OCI-LY1 (cell line): Measurements from ENCODE around the gene MAP4K4.

Experiments used
- H2AFZ ChIP-seq: fragments of 200-600 bp; sonication (generic), shearing (Covaris generic); 2 replicates; pipeline ENCODE4 v1.6.0; 2014; ENCODE audit warnings: antibody characterized with exemption, mild to moderate bottlenecking, low read length
- H3F3A ChIP-seq: fragments of 200-600 bp; sonication (generic), shearing (Covaris generic); 2 replicates; pipeline ENCODE4 v1.6.0; 2014; ENCODE audit warnings: mild to moderate bottlenecking, antibody characterized with exemption, low read length, moderate library complexity; ENCODE audit not compliant: insufficient read depth
- H3K27ac ChIP-seq: fragments of 200-600 bp; sonication (generic); 2 replicates; pipeline ENCODE4 v1.5.1; 2014; ENCODE audit warnings: low read length, mixed run types, mild to moderate bottlenecking, low read depth; ENCODE audit not compliant: poor library complexity, severe bottlenecking
- H3K27me3 ChIP-seq: fragments of 200-600 bp; sonication (generic); 2 replicates; pipeline ENCODE4 v1.6.0; 2014; ENCODE audit warnings: antibody characterized with exemption, mild to moderate bottlenecking, low read length, moderate library complexity; ENCODE audit not compliant: insufficient read depth
- H3K36me3 ChIP-seq: fragments of 200-600 bp; sonication (generic); 2 replicates; pipeline ENCODE4 v1.6.1; 2014; ENCODE audit warnings: mild to moderate bottlenecking, antibody characterized with exemption, low read length, moderate library complexity, mixed read lengths; ENCODE audit not compliant: insufficient read depth
- H3K4me1 ChIP-seq: fragments of 200-600 bp; sonication (generic); 2 replicates; pipeline ENCODE4 v1.5.1; 2014; ENCODE audit warnings: mild to moderate bottlenecking, low read length, moderate library complexity; ENCODE audit not compliant: insufficient read depth, severe bottlenecking
- H3K4me2 ChIP-seq: fragments of 200-600 bp; sonication (generic), shearing (Covaris generic); 2 replicates; pipeline ENCODE4 v1.6.1; 2014; ENCODE audit warnings: low read length
- H3K4me3 ChIP-seq: fragments of 200-600 bp; sonication (generic); 2 replicates; pipeline ENCODE4 v1.5.1; 2014; ENCODE audit warnings: low read length, low read depth, mild to moderate bottlenecking, mixed read lengths; ENCODE audit not compliant: poor library complexity, severe bottlenecking
- H3K79me2 ChIP-seq: fragments of 200-600 bp; shearing (Covaris generic); 2 replicates; pipeline ENCODE4 v1.6.1; 2016; ENCODE audit warnings: mixed run types, low read length, mixed read lengths; ENCODE audit not compliant: insufficient read depth
- H3K9ac ChIP-seq: fragments of 200-600 bp; sonication (generic), shearing (Covaris generic); 2 replicates; pipeline ENCODE4 v1.6.1; 2014; ENCODE audit warnings: mild to moderate bottlenecking, low read length, mixed read lengths
- H3K9me2 ChIP-seq: fragments of 200-600 bp; sonication (generic), shearing (Covaris generic); 2 replicates; pipeline ENCODE4 v1.6.1; 2014; ENCODE audit warnings: low read depth, mild to moderate bottlenecking, low read length, mixed read lengths
- H3K9me3 ChIP-seq: fragments of 200-600 bp; shearing (Covaris generic); 2 replicates; pipeline ENCODE4 v1.6.1; 2014; ENCODE audit warnings: low read length, mixed read lengths
- H4K20me1 ChIP-seq: fragments of 200-600 bp; sonication (generic), shearing (Covaris generic); 2 replicates; pipeline ENCODE4 v1.6.0; 2016; ENCODE audit warnings: mild to moderate bottlenecking, low read length; ENCODE audit not compliant: insufficient read depth
- EZH2 ChIP-seq: fragments of 200-600 bp; sonication (generic), shearing (Covaris generic); IDR thresholded peaks from 2 replicates; pipeline ENCODE4 v1.8.0; 2017; ENCODE audit warnings: borderline replicate concordance, mixed run types, mild to moderate bottlenecking, antibody characterized with exemption, low read length, moderate library complexity, mixed read lengths
- TF ChIP-seq, protein P1 (sequence below): fragments of 200-600 bp; sonication (generic), shearing (Covaris generic); IDR thresholded peaks from 2 replicates; pipeline ENCODE4 v1.5.1; 2017; ENCODE audit warnings: mild to moderate bottlenecking, antibody characterized with exemption, low read length, moderate library complexity, mixed read lengths

The MAP4K4 gene

DNA sequence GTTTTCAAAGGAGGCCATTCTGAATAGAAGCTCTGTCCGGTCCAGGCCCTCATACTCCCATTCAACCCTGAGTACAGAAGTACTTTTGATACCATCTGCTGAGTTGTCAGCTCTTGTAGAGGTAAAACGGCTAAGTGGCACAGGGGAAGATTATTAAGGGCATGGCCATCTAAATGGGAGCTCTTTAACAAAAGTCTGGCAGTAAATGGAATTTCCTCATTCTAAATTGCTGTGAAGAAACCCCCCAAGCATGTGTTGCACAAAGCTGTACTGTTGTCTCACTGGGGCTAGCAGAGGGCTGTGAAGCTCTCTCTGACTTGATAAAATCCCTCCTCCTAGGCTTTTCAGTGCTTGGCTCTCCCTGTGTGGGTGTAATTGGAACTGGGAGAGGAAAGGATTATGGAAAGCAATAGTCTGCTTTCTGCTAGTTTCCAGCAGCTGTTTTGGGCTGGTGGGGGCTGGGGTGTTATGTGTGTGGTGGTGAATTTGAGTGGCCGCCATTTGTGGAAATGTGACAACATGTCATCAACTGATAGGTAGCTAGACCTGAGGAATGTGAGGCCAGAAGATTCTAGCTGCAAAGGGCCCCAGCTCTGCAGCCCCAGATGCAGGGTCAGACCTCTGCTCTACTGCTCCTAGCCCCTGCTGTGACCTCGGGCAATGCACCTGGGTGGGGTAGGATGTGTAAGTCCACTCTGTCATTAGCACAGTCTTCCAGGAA lies 65.1 kb downstream of the MAP4K4 start:
- Histone ChIP-seq H3K27ac (peak overlapping the region; percentile 20), H3K4me3 (no peak overlapping the region), H3K27me3 (no peaks in the 10 kb centered on the region), H4K20me1 (no peaks in the 10 kb centered on the region), H3K9me2 (no peaks in the 10 kb centered on the region), H2AFZ (no peak overlapping the region), H3K79me2 (peaks cover 65% of the 10 kb centered on the region), H3K36me3 (no peaks in the 10 kb centered on the region), H3F3A (no peaks in the 10 kb centered on the region), H3K4me2 (no peak overlapping the region; the same call in 1 of the 2 replicates), H3K9me3 (no peaks in the 10 kb centered on the region), H3K9ac (no peak overlapping the region), H3K4me1 (peaks cover 61% of the 10 kb centered on the region)
- TF ChIP-seq EZH2, result no peak
- TF ChIP-seq, protein P1, sequence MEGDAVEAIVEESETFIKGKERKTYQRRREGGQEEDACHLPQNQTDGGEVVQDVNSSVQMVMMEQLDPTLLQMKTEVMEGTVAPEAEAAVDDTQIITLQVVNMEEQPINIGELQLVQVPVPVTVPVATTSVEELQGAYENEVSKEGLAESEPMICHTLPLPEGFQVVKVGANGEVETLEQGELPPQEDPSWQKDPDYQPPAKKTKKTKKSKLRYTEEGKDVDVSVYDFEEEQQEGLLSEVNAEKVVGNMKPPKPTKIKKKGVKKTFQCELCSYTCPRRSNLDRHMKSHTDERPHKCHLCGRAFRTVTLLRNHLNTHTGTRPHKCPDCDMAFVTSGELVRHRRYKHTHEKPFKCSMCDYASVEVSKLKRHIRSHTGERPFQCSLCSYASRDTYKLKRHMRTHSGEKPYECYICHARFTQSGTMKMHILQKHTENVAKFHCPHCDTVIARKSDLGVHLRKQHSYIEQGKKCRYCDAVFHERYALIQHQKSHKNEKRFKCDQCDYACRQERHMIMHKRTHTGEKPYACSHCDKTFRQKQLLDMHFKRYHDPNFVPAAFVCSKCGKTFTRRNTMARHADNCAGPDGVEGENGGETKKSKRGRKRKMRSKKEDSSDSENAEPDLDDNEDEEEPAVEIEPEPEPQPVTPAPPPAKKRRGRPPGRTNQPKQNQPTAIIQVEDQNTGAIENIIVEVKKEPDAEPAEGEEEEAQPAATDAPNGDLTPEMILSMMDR, result no peak

DNA sequence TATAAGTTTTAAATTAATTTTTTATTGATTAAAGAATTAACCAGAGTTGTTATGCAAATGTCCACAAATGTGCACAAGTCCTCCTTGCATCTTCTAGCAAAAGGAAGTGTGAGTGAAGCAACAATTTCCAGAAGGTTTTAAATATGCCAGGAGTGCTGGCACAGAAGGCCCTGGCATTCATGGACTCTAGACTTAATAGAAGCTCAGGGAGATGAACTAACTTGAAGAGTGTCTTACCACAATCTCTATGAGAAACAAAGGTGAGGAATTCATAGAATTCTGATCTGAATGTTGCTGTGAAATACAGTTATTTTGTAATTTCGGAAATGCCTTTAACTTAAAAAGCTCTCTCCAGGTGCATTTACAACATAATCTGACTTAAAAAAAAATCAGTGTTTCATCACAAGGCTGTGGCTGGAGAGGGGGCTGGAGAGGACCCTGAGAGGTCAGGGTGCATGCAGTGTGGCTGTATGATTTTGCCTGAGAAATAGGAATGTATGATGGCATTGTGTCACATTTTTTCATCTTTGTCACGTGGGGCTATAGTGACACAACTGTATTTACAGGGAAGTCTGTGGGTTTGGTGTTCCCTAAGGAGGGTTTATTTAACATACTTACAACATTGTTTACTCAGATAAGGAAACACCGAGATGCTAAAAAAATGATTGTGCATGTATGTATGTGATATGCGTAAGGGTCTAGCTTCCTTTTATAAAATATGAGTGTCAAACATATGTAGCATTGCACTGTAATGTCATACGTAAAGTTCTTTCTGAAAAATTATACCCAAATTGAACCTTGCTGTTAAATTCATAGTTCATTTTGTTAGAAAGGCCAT lies 66.2 kb downstream of the MAP4K4 start:
- peak overlapping the region; percentile 23; the same call in 1 of the 2 replicates for H3K4me2 ChIP-seq
- H3K9me3 ChIP-seq, result no peaks in the 10 kb centered on the region
- H3K4me3 ChIP-seq, result no peak overlapping the region
- H3K27me3 ChIP-seq, result no peaks in the 10 kb centered on the region
- peaks cover 67% of the 10 kb centered on the region for H3K79me2 ChIP-seq
- no peaks in the 10 kb centered on the region for H3K36me3 ChIP-seq
- H2AFZ ChIP-seq, result no peak overlapping the region
- no peaks in the 10 kb centered on the region for H3K9me2 ChIP-seq
- H3K9ac ChIP-seq, result no peak overlapping the region
- TF ChIP-seq EZH2, result no peak
- no peaks in the 10 kb centered on the region for H4K20me1 ChIP-seq
- H3K4me1 ChIP-seq, result peaks cover 72% of the 10 kb centered on the region
- peak overlapping the region; percentile 20 for H3K27ac ChIP-seq
- no peaks in the 10 kb centered on the region for H3F3A ChIP-seq

DNA sequence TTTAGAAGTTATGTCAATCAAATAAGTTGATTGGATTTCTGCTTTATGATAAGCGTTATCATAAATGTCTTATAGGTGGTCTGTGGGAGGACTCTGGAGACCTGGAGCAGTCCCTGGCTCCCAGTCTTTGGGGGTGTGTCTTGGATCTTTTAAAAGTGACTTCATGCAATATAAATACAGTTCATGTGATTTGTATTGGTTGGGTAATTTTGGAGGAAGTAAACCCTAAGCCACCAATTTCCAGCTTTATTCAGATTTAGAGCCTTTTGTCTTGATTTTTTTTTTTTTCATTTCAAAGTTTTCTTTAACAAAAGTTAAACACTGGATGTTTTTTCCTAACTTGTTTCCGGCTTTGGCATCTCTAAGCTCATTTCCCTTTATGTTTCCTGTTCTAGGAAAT lies 68.8 kb downstream of the MAP4K4 start:
- Histone ChIP-seq H3K79me2 (peaks cover 77% of the 10 kb centered on the region), H2AFZ (no peak overlapping the region), H3K27ac (peak overlapping the region; percentile 61), H3K9me2 (no peaks in the 10 kb centered on the region), H3K27me3 (no peaks in the 10 kb centered on the region), H4K20me1 (no peaks in the 10 kb centered on the region), H3K9me3 (no peaks in the 10 kb centered on the region), H3K4me2 (peak overlapping the region; percentile 14; the same call in 1 of the 2 replicates), H3K4me3 (no peak overlapping the region), H3K9ac (no peak overlapping the region), H3K36me3 (no peaks in the 10 kb centered on the region), H3F3A (no peaks in the 10 kb centered on the region), H3K4me1 (peaks cover 79% of the 10 kb centered on the region)
- TF ChIP-seq EZH2, result no peak
- TF ChIP-seq, protein P1, result no peak
